K562 (cell line): Measurements from ENCODE around the gene FASN. TPM values are rescaled to one million over a fixed set of nuclear protein-coding genes. Genes with fewer than 3 reads are reported as not detected.

Experiments
- CCNT2 ChIP-seq: IDR thresholded peaks from 2 replicates; pipeline ENCODE4 v1.6.1; 2011; ENCODE audit warnings: borderline replicate concordance, low read depth, mild to moderate bottlenecking, moderate library complexity, mixed read lengths, low read length; ENCODE audit not compliant: insufficient read length; ENCODE audit errors: extremely low read depth
- FOXJ2 ChIP-seq: fragments of 200-800 bp; sonication (Bioruptor generic); IDR thresholded peaks from 2 replicates; pipeline ENCODE4 v1.6.1; 2016; ENCODE audit warnings: missing genetic modification characterization, missing compliant biosample characterization
- MNT ChIP-seq, 2 experiments: fragments of 450-650 bp; conservative IDR thresholded peaks; 2 replicates each; pipeline ENCODE4 v1.6.1; 2017; ENCODE audit warnings: mild to moderate bottlenecking in 2 of 2, moderate library complexity in 2 of 2
- ZBTB8A ChIP-seq: fragments of 450-650 bp; IDR thresholded peaks from 2 replicates; pipeline ENCODE4 v1.6.1; 2018; ENCODE audit warnings: mild to moderate bottlenecking, moderate library complexity; ENCODE audit not compliant: partially characterized antibody
- ZNF318 ChIP-seq, 2 experiments: fragments of 450-650 bp; IDR thresholded peaks; 2 replicates each; pipeline ENCODE4 v1.6.1; 2016; ENCODE audit warnings: mild to moderate bottlenecking in 2 of 2, borderline replicate concordance in 1 of 2, low read depth in 1 of 2, moderate library complexity in 1 of 2
- polyA plus RNA-seq, 8 experiments: library from polyadenylated mRNA; depleted of rRNA in 4 of 8; stranded (reverse) in 5 of 8; unstranded in 3 of 8; fragments of >200 nt; fragmentation: Nextera tagmentation in 2 of 8; fragmentation: Illumina TruSeq in 1 of 8; extraction: Ambion mirVana in 2 of 8; extraction: Trizol in 1 of 8; gene quantifications; 2 replicates each; pipeline versions ENCODE4 v1.2.1 to v1.2.3, GENCODE V29; 2011 to 2014; ENCODE audit warnings: inconsistent platforms in 1 of 8, missing spikeins in 1 of 8
- total RNA-seq, 7 experiments: library from RNA; depleted of rRNA in 6 of 7; stranded (reverse); fragments of >200 nt in 6 of 7; fragmentation: Illumina TruSeq in 2 of 7; extraction: Trizol in 2 of 7; gene quantifications; 2 replicates each; pipeline versions ENCODE4 v1.2.1 to v1.2.3, GENCODE V29; 2011 to 2021; ENCODE audit warnings: low replicate concordance in 1 of 7
- TF ChIP-seq, protein P1 (sequence below): fragments of 450-650 bp; formaldehyde crosslinking; IDR thresholded peaks from 2 replicates; pipeline ENCODE4 v1.4.0; 2022; ENCODE audit warnings: missing genetic modification characterization
- TF ChIP-seq, protein P2 (sequence below): fragments of 450-650 bp; IDR thresholded peaks from 2 replicates; pipeline ENCODE4 v1.6.1; 2018; ENCODE audit not compliant: partially characterized antibody

FASN gene
- total and polyA plus RNA-seq, 9 of the 15 experiments (the other 6 are each of a cell fraction or from before 2014, with no cell fraction given): 0.15 to 663 (median 49.9) TPM

DNA sequence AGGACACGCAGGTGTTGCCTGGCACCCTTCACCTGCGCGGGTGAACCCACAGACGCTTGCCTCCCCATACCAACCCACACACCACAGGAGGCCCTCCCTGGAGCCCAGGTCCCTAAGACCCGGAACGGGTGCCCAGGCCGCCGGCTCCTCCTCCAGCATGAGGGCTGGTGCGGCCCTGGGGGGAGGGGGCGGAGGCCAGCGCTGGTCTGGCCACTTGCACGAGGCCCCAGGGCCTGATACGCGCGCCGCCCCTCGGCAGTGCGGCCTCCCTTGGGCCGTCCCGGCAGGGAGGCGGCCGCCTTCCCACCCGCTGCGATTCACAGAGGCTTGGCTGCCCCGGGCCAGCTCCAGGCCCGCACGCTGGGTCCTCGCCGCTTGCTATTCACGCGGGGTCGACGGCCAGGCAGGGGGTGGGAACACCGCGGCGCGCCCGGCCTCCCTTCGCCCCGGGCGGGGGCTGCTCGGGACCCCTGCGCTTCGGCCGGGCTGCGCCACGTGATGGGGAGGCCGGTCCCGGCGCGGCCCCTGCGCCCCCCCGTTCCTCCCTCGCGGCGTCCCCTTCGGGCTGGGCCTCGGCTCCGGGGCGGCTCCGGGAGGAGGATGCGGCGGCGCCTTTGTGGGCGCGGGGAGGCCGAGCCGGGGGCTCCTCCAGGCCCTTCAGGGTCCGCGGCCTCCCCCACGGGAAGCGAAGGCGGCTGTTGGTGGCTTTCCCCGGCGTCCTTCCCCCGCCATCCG lies 685 bp downstream of the FASN start (continued):
- no peak for TF ChIP-seq ZNF318 (IDR thresholded peaks at IDR 0.05; ENCODE audit: borderline replicate concordance in 1 of 2, low read depth in 1 of 2)
- 0 out of 2 replicates have a peak, but pooled peaks have one; percentile 21 for TF ChIP-seq FOXJ2 (tag)
- no peak for TF ChIP-seq CCNT2
- TF ChIP-seq, protein P1, sequence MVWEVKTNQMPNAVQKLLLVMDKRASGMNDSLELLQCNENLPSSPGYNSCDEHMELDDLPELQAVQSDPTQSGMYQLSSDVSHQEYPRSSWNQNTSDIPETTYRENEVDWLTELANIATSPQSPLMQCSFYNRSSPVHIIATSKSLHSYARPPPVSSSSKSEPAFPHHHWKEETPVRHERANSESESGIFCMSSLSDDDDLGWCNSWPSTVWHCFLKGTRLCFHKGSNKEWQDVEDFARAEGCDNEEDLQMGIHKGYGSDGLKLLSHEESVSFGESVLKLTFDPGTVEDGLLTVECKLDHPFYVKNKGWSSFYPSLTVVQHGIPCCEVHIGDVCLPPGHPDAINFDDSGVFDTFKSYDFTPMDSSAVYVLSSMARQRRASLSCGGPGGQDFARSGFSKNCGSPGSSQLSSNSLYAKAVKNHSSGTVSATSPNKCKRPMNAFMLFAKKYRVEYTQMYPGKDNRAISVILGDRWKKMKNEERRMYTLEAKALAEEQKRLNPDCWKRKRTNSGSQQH (CRISPR knock-in tag): no peak
- TF ChIP-seq, protein P2, sequence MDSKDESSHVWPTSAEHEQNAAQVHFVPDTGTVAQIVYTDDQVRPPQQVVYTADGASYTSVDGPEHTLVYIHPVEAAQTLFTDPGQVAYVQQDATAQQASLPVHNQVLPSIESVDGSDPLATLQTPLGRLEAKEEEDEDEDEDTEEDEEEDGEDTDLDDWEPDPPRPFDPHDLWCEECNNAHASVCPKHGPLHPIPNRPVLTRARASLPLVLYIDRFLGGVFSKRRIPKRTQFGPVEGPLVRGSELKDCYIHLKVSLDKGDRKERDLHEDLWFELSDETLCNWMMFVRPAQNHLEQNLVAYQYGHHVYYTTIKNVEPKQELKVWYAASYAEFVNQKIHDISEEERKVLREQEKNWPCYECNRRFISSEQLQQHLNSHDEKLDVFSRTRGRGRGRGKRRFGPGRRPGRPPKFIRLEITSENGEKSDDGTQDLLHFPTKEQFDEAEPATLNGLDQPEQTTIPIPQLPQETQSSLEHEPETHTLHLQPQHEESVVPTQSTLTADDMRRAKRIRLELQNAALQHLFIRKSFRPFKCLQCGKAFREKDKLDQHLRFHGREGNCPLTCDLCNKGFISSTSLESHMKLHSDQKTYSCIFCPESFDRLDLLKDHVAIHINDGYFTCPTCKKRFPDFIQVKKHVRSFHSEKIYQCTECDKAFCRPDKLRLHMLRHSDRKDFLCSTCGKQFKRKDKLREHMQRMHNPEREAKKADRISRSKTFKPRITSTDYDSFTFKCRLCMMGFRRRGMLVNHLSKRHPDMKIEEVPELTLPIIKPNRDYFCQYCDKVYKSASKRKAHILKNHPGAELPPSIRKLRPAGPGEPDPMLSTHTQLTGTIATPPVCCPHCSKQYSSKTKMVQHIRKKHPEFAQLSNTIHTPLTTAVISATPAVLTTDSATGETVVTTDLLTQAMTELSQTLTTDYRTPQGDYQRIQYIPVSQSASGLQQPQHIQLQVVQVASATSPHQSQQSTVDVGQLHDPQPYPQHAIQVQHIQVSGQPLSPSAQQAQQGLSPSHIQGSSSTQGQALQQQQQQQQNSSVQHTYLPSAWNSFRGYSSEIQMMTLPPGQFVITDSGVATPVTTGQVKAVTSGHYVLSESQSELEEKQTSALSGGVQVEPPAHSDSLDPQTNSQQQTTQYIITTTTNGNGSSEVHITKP: peak; percentile 73
- peak; percentile 52 to 76 for TF ChIP-seq MNT (conservative IDR thresholded peaks at IDR 0.05)
- TF ChIP-seq ZBTB8A: no peak
